IPS DF 4.7 (cell line): ENCODE results near the gene PRKCA.
A peak's percentile ranks its signal among the peaks of the same experiment; 100 is the strongest.

Experiments used
- DNase-seq: peaks from one replicate; pipeline ENCODE4 v3.0.0-alpha.2; 2013; ENCODE audit warnings: low spot score; ENCODE audit errors: extremely low read depth

The PRKCA gene

DNA sequence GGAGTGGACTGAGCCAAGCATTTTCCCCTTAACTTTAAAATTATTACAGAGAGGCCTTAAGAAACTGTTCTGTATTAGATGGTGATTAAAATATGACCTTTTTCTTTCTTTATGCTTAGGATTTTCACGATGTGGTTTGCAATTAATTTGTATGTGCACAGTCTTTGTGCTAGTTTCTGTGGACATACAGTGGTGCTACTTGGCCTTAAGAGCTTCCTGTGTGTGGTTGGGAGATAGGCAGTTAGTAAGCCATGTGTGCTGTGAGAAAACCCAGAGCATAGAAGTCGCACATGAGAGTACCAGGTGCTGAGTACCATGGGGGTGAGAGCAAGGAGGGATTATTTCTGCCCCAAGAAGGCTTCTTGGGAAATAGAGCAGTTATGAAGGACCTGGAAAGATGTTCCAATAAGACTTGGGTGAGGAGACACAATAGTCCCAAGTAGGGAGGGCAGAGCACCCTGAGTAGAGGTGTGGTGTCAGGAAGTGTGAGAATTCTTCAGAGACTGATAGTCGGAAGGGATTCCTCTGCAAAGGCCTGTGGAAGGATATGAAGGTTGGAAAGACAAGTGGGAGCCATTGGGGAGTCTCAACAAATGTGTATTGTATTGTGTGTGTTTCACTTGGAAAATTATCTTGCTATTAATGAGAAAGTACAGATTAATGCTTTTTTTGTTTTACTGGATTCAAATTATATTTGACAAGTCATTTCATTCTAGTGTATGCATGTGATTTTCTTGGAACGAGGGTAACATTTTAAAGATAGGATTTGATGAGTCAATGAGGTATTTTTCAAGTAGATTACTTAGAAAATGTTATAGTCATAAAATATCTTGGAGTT, 239.9 kb downstream of the PRKCA start:
- DNase-seq: no peak

DNA sequence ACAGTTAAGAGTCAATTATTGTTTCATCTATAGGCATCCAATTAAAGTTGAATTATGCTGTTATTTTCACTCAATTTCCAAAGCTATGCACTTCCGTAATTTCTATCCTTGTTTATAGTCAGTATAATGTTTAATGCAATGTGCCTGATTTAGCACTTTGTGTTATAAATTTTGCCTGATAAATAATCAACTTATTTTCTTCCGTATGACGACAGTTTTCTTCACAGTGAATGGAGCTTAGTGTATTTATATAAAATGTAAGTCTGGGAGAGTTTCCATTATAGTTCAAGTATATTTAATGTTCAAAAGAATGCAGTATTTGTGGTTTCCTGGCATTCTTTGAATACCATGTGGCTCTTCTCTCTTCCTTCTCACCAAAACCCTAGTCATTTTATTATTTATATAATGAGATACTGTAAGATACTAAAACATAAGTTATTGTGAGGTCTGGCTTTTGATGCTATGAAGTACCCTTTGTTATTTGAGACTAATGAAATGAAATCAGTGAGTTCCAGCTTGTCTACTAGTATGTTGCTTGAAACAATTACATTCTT, 240.6 kb downstream of the PRKCA start:
- DNase-seq: no peak

DNA sequence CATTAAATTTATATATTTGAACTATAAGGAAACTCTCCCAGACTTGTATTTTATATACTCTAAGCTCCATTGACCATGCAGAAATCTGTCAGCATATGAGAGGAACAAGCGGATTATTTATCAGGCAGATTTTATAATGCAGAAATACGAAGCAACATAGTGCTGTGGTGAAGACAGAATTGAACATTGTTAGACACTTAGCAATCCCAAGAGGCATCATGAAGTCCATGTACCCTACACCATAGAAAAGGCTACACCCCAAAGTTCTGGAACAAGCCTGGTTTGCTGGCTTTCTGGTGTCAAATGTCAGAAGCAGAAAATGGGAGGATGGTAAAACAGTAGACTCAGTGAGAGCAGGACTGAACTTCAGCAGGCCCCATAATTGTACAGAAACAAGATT, 241.1 kb downstream of the PRKCA start:
- DNase-seq: no peak

DNA sequence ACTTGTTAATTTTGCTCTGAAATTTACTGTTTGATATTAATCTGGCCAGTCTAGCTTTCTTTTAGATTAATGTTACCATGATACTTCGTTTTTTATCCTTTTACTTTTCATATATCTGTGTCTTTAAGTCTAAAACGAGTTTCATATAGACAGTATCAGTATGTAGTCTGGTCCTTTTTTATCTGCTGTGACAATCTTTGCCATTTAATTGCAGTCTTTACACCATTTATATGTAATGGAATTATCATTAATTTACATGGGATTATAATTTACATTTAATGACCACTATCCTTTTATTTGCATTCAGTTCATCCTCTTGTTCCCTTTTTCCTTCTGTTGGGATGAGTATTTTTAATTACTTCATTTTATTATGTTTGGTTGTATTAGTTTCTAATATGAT, 243.5 kb downstream of the PRKCA start:
- DNase-seq: no peak

DNA sequence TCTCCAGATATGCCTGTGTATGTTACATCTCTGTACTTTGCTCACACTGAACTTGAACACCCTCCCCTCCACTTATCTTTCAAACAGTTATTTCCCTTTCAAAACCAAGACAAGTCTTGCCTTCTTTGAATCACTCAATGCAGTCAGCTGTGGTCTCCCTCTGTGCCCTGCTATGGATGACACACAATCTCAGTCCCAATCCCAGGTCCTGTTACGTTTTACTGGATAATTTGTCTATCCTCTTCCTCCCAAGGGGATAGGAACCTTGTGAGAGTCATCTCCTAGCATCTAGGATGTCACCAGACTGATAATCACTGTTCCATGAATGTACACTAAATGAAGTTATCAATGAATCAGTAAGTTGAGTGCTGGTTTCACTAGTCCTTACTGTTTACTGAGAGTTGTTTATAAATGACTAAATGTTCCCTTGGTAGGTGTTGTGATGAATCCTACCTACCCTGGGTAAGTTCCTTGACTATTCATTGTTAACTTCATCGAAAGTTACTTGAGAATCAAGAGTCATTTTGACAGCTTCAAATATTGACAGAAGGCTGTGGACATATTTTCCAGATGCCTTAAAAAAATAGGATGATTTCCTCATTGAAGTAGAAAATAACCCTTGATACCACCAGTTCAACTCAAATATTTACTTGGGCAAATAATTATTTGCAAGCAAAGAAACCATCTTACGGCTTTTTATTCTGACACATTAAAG, 244.9 kb downstream of the PRKCA start:
- DNase-seq: no peak

DNA sequence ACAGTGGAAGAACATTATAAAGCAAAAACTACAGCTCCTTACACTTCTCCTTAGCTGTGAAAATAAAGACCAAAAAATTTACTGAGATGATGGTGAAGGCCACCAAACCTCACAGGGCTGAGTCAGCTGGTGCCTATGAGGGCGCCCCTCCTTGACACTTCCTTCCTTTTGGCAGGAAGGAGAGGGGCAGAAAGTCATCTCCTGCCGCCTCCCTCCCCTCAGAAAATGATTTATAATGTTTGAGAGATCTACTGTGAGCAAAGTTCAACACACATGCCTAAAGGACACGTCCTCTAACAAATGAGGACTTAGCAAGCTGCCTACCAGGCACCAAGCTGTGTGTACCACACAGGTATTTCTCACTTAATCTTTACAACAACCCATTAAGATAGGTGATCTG, 245.7 kb downstream of the PRKCA start:
- DNase-seq: no peak

DNA sequence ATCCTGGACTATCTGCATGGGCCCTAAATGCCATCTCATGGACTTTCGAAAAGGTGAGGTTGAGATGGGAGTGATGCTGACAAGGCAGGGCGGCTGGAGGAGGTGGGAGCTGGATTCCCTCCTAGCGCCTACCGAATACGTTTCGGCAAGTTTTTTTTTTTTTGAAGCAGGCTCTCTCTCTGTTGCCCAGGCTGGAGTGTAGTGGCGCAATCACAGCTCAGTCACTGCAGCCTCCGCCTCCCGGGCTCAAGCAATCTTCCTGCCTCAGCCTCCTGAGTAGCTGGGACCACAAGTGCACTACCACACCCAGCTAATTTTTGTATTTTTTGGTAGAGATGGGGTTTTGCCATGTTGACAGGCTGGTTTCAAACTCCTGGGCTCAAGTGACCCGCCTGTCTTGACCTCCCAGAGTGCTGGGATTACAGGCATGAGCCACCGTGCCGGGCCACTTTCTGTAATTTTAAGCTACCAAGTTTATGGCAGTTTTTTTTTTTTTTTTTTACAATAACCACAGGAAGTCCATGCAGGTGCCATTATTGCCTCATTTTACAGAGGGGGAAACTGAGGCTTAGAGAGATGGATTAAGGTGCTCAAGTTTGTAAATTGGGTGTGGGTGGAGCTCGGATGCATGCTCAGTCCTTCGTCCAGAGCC, 246.4 kb downstream of the PRKCA start:
- no peak for DNase-seq

DNA sequence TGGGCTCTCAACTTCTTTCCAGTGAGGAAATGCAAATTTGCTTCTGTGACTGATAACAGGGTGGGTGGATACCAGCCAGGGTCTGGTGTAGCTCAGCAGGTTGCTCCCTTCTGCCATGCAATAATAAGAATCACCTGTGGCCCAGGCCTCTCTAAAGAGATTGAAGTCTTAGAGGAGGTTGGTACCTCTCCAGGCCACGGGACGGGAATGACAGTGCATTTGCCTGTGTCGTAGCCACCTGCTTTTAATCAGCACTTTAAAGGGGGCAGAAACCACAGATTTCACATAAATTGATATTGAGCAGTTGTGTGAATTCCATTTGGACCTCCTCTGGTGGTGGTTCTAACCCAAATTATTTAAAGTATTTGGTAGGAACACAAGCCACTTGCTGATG, 246.9 kb downstream of the PRKCA start:
- DNase-seq: no peak

DNA sequence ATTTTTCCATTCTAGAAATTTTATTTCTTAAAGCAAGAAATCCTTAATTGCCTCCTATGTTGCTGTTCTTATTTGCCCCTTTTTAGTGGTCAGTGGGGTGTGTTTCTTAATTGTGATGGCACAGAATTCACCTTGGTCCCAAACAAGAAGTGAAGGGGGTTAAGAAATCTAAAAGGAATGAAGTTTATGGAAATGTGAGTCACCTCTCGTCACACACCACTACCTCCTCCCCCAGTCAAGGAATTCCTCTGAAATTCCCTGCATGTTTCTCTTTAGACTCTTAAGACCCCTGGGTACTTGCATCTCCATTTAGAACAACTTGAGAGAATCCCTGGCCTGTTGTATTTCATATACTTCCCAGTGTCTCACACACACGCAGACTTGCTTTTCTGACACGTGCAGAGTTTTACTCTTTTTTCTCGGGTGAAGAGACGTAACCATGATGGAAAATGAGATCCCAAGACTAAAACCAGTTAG, 247.4 kb downstream of the PRKCA start:
- no peak for DNase-seq

DNA sequence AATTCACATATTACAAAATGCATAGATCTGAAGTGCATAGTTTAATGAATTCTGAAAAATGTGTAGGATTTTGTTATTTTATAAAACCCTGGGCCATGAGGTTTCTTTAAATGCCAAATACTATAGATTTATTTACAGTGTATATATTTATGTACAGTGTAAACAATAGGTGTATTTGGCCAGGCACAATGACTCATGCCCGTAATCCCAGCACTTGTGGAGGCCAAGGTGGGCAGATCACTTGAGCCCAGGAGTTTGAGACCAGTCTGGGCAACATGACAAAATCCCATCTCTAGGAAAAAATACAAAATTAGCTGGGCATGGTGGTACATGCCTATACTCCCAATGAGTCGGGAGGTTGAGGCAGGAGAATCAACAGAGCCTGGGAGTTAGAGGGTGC, 249.4 kb downstream of the PRKCA start:
- no peak for DNase-seq

DNA sequence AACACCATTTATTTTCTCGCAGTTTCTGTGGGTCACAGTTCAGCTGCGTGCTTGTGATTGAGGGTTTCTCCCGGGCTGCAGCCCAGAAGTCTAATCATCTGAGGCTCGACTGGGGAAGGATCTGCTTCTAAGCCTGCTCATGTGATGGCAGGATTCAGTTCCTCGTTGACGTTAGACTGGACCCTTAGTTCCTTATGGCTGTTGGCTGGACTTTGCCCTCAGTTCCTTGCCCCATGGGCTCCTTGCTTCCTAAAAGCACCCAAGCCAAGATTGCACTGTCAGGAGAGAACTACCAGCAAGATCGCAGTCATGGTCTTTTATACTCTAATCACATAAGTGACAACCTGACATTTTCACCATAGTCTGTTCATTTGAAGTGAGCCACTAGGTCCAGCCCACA, 250.0 kb downstream of the PRKCA start:
- DNase-seq: no peak

DNA sequence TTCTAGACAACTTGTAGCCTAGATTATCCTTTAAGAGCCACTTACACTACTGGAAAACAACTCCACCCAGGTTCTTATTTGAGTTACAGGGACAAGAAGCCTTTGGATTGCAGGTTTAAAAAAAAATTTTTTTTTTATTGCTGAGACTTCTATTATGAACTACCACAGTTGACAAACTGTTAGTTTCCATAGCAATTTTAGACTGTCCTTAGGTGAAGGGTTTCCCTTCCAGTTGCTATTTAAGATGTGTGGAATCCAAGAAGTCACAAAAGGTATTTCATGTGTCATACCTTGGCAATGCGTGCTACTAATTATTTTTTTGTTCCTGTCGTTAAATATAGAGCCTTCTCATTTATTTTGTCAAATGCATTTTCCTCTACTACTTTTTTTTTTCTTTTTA, 253.2 kb downstream of the PRKCA start:
- DNase-seq: no peak

DNA sequence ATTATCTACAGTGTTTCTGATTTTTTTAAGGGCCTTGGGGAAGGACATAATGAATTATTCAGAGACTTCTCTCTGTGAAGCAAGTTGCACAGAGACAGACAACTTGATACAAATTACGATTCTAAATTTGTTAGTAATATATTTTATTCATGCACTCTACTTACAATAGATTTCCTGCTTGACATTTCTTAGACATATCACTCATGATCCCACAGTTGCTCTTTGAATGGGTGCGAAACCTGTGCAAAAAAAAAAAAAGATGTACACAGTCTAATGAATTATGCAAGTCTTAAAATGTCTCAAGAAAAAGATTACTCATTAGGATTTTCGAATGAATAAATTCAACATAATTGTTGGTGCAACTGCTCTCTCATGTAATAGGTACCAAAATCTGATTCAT, 254.8 kb downstream of the PRKCA start:
- no peak for DNase-seq

DNA sequence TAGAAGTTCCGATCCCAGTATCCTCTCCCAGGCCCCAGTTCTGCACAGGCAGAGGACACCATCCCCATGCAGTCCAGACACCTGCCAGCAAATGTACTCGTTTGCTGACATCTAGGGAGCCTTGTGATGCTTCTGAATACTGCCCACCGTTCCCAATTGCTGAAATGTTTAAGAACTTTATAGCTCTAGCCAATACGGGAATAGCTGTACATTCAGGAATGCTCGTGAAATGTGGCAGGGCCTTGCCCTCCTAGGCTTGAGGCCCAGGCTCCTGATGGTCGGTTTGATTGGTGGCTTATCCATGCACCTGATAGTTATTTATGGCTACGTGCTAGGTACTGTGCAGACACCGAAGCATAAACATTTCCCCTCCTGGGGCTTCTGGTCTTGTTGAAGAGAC, 255.5 kb downstream of the PRKCA start:
- no peak for DNase-seq

DNA sequence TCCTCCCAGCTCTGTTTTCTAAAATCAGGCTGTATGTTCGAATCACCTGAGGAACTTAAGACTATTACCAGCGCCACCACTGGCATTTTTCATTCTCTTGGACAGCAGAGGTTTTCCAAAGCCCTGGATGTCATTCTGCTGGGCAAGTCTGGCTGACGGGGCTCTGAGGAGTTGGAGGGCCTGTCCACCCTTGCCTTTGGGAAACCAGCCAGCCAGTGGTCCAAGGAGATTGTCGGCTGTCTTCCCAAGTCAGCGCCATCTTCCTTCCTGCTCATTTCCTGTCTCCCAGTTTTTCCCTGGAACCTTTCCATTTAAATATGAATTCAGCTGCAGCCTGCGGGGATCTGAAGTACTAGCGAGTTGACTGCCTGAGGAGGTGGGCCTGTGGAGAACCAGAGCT, 258.3 kb downstream of the PRKCA start:
- DNase-seq: no peak

DNA sequence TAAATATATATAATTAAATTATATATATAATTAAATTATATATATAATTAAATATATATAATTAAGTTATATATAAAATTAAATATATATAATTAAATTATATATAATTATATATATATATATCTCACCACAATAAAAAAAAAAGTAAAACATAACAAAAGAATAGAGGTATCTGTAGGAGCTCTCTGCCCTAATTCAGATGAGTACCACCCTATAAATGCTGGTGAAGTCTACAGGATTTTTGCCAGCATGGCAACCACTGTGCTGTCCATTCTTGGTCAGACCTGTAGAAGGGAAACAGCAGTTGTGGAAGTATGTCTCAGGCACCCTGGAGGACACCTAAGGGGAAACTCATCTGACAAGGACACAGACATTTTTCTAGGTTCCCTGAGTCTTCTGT, 259.7 kb downstream of the PRKCA start:
- DNase-seq: no peak

DNA sequence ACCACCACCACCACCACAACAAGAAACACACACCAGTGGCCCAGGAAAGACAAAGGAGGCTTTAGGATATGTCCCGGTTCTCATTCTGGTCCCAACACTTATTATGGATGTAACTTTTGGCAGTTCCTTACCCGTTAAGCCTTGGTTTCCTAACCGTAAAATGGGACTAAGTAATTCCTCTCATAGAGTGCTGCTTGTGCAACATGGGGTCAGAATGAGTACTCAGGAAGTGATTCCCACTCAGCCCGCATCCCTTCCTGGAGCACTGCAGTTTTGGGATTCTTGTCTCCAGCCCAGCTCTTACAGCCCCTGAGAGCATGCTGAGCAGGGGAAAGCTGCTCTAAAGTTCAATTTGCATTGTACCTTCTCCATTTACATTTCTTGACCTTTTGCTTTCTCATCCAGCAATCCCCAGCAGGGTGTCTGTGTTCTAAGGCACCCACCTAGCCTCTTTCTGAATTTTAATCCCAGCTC, 262.6 kb downstream of the PRKCA start:
- DNase-seq: peak; percentile 86

DNA sequence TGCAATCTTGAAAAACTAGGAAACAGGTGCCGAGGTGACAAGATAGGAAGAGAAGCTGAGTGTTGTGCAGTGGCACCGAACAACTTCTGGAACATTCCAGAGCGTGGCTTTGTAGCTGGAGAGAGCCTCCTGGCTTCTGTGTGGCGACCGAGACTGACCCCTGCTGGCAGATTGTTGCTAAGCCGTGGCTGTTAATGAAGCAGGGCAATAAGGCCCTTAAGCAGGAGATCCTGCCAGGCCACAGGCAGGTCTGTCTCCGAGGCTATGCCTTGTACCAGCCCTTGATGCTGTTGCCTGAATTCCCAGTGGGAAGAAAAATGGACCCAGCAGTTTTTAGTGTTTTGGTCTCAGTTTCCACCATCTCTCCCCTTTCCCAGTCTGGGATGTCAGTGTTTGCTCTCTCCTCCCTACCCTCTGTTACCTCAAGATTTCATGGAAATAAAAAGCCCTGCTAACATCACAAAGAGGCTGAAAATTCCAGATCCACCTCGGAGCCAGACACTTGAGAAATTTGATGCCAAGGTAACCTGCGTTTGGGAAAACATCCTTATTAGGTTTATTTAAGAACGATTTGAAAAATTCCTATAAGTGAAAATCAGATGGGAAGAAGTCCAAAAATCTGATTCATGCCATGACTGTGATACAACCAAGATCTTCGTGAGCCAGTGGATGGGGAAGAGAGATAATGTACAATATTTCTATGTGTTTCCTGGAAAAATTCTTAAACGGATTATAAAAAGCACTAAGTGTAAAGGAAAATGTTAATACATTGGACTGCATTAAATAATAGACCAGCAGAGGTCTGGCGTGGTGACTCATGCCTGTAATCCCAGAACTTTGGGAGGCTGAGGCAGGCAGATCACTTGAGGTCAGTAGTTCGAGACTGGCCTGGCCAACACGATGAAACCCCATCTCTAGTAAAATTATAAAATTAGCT, 265.1 kb downstream of the PRKCA start:
- DNase-seq: peak; percentile 76

DNA sequence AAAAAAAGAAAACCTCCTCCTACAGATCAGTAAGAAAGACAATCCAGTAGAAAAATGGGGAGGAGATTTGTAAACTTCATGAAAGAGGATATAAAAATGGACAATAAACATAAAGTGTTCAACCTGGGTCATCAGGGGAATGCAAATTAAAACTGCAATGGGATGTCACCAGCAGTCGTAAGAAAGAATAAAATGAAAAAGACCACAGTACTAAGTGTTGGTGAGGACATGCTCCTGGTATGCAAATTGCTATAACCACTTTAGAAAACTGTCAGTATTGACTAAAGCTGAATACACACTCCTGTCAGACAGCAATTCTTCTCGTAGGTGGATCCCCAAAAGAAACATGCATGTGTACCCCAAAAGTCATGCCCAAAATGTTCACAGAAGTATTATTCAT, 267.2 kb downstream of the PRKCA start:
- no peak for DNase-seq

DNA sequence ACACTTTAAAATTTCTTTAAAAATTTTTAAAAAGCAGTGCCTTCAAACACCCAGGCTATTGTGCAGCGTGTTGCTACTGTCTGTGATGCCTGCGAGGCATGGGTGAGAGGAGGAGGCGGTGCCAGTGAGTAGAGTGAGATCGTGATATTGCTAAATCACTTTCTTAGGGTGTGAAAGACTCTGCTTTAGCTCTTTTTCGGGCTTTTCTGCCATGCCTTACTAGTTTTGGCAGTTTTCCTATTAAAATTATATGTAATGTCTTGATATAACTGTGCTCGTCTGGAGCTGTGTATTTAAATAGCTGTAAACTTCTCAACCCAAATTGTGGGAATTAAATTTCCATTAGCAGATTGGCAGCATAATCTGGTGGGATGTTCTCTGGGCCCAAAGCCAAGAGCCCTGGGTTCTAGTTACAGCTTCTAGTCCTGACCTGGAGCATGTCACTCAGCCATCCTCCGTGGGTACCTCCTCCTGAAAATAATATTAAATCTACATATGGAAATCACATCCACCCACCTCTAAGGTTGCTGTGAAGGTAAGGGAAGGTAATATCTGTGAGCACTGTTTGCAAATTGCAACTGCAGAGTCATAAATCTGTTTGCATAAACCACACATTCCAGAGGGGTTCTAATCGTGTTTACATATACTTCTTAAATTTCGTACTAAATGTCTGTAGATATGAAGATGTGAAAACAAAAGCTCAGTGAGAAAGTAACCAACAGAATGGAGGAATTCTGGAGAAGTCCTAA, 268.2 kb downstream of the PRKCA start:
- DNase-seq: no peak
